WI38 (cell line): ENCODE measurements around the gene ETS1.

Experiments
- H3K4me3 ChIP-seq: 2 replicates; pipeline ENCODE4 v1.5.1; 2011; ENCODE audit warnings: low read depth, mild to moderate bottlenecking, control low read depth, low read length
- CTCF ChIP-seq: IDR thresholded peaks from 2 replicates; pipeline ENCODE4 v1.5.1; 2012; ENCODE audit warnings: low read depth, mild to moderate bottlenecking, control low read depth, low read length

Gene ETS1

GRCh38 chr11:128628686-128629085 is 41.3 kb upstream of the ETS1 start:
- no peak for TF ChIP-seq CTCF
- H3K4me3 ChIP-seq: no peak overlapping the region

DNA sequence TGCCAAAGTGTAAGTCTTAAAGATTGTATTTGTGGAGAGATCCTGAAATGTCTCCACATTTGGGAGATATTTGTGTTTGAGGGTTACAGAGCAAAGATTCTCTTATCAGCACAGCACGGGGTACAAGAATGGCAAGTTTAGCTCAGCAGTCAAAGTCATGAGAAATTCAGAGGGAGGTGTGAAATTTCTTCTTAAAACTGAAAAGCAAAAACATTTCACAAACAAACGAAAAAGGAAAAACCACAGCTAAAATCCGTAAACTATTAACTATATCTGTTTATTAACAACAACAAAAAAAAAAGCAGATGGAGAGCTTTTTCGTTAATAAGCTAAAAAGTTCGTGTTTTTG is 40.9 kb upstream of the ETS1 start:
- no peak for TF ChIP-seq CTCF
- no peak overlapping the region for H3K4me3 ChIP-seq

DNA sequence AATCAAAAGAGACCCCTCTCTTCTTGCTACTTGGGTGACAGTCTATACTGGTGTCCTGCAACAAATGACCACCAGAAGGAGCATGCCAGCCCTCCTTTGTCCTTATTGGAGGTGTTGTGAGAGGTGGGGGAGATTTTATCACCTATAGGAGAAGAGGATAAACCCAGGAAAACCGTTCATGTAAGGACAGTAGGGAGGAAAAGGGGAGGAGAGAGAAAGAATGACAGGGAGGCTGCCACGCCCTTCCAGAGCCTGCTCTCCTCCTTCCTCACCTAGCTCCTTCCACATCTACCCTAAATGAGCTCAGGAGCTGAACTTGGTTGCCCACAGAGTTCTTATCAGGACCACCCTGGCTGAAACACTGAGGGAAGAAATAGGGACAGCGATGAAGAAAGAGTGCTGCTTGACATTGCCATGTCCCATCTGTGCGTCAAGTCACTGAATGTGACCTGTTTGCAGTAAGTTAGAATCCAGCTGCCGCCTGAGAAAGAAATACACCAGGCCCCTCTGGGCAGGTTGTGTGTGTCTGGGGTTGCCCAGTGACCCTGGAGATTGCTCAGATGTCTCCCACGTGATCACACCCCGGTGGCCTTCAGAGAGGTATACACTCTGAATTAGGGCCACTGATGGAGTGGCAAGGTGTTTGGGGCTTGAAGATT is 40.4 kb upstream of the ETS1 start:
- H3K4me3 ChIP-seq: no peak overlapping the region
- no peak for TF ChIP-seq CTCF

- no peak for TF ChIP-seq CTCF
- H3K4me3 ChIP-seq: no peak overlapping the region
These were observed 39.7 kb upstream of the ETS1 start for GRCh38 chr11:128626913-128627665.

DNA sequence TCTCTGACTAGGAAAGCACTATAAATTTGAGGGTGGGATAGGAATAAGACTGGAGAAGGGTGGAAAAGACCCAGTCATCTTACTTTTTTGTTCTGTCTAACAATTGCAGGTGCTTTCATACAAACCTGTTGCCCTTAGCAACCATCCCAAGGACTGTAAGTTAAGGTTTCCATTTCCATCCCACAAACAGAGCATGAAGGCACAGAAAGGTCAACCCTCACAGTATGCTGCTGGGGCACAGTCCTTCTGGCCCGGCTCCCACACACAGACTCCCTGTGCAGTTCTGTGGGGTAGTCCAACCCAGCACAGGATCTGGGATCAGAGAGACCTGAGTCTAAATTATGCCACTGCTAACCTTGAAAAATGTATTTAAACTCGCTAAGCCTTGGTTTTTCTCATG is 38.4 kb upstream of the ETS1 start:
- no peak overlapping the region for H3K4me3 ChIP-seq
- TF ChIP-seq CTCF: no peak

DNA sequence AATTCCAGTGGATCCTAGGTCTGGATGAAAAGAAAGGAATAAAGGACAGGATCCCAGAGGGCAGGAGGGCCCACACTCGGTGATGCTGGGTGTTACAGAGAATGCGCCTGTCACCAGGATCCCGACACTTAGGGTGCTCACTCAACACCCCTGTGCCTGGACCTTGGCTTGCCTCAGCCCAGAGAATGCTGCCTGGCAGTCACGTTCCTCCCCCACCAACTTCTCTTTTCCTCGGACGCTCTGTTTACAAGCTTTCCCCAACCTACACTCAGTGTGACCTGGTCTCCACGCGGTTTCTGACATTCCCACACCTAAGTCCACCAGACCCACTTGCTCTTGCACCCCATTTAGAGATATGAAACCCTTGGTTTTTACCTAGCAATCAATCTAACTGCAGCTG is 38.0 kb upstream of the ETS1 start:
- no peak overlapping the region for H3K4me3 ChIP-seq
- TF ChIP-seq CTCF: no peak
